GM18511 (cell line): ENCODE measurements around the gene CEP68.
"Not testable (repeated sequence)": the region's sequence is repeated elsewhere in the genome, so short reads cannot be mapped to it uniquely, and the experiment has no call there.

ENCODE experiments used
- ATAC-seq: cut with Tn5 transposase; IDR thresholded peaks from one replicate; pipeline ENCODE4 v1.9.1; 2021; ENCODE audit warnings: mild to moderate bottlenecking, moderate library complexity; ENCODE audit not compliant: unreplicated experiment

CEP68 gene

GRCh38 chr2:65079017-65079416 is 22.8 kb downstream of the CEP68 start:
- no peak for ATAC-seq

DNA sequence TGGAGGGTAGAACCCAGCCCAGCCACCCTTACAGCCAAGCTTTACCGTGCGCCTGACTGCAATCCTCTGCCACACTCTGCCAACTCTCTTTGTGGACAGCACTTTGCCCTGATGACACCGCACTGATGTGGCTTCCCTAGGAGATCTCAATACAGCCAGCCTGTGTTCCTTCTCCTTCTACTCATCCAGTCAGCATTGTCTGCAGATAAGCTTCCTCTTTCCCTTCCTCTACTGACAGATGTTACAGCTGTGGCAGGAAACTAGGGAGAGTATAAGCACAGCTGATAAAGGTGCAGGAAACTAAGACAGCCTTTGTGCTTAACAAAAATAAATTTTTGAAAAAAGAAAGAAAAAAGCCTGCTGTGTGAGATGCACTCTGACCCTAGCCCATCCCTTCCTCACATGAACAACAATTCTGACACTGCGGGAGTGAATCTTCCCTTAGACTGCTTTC is 25.0 kb downstream of the CEP68 start:
- ATAC-seq = no peak

- ATAC-seq = no peak
Observed at GRCh38 chr2:65085148-65085547, 28.9 kb downstream of the CEP68 start.

- no peak for ATAC-seq
Observed at GRCh38 chr2:65092791-65093190, 36.6 kb downstream of the CEP68 start.

- ATAC-seq = no peak
Observed at GRCh38 chr2:65093211-65093610, 37.0 kb downstream of the CEP68 start.

DNA sequence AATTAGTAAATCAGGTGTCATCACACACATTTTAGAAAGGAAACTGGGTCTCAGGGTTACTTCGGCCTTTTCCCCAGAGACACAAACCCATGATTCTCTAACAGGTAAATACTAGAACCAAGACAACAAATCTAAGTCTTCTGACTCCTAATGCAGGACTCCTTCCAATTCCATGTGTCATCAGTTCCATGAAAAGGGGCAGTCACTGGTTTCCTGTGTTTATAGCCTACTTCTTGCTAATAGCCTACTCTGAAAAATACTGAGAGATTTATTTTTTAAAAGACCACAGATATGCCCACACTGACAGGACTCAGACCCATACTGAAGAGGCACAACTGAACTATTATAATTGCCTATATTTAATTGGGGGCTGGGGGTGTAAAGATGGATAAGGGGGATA is 40.7 kb downstream of the CEP68 start:
- no peak for ATAC-seq

DNA sequence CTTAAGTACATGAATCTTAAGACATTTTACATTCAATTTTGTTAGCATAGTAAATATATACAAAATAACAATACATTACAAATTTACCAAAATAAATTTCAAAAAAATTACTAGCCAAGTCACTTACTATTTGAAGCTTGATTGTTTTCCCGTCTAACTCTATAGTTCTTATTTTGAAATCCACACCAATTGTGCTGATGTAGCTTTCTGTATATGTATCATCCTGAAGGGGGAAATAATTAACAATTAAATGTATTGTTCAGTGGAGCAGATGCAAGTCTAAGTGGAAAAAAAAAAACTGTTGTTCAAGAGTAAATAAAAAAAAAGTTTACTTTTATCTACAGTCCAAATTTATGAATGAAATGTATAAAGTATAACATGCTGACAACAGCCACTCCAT is 41.6 kb downstream of the CEP68 start:
- ATAC-seq = no peak

DNA sequence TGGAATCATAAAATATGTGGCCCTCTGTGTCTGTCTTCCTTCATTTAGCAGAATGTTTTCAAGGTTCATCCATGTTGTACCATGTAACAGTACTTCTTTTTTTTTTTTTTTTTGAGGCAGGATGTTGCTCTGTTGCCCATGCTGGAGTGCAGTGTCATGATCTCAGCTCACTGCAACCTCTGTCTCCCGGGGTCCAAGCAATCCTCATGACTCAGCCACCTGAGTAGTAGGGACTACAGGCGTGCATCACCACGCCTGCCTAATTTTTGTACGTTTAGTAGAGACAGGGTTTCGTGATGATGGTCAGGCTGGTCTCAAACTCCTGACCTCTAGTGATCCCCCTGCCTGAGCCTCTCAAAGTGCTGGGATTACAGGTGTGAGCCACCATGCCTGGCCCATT is 42.5 kb downstream of the CEP68 start:
- no peak for ATAC-seq

GRCh38 chr2:65101071-65101470 is 44.9 kb downstream of the CEP68 start:
- ATAC-seq = no peak

DNA sequence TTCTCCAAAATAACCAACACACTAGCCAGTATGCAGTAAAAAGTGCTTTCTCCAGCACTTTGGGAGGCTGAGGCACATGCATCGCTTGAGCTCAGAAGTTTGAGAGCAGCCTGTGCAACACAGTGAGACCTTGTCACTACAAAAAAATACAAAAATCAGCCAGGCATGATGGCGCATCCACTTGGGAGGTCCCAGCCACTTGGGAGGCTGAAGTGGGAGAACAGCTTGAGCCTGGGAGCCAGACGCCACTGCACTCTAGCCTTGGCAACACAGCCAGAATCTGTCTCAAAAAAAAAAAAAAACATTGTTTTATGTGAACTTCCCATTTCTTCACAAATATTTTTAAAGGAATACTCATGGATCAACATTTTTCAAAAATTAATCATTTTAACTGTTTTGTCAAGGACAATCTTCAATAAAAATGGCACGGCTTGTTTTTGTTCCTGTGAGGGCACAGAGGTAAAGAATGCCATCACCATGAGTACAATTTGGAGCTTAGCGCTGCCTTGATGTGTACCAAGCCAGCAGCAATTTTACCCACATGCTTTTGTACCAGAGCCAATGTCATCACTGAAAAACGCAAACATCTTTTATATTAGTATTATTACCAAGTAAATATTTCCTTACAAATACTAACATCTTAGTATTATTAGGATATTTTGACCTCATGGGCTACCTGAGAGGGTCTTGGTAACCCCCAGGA is 46.9 kb downstream of the CEP68 start:
- no peak for ATAC-seq

DNA sequence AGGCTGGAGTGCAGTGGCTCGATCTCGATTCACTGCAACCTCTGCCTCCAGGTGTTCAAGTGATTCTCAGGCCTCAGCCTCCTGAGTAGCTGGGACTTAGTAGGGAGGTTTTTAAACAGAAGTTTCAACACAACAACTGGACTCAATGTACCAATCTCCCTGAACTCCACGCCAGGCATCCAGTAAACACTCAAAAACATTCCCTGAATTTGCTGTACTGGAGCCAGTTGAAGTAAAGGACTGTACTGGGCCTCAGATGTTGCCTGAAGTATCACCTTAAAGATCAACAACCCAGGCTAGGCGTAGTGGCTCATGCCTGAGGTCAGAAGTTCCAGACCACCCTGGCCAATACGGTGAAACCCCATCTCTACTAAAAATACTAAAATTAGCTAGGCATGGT is 51.3 kb downstream of the CEP68 start:
- no peak for ATAC-seq

GRCh38 chr2:65108780-65109179 is 52.6 kb downstream of the CEP68 start:
- ATAC-seq = no peak

DNA sequence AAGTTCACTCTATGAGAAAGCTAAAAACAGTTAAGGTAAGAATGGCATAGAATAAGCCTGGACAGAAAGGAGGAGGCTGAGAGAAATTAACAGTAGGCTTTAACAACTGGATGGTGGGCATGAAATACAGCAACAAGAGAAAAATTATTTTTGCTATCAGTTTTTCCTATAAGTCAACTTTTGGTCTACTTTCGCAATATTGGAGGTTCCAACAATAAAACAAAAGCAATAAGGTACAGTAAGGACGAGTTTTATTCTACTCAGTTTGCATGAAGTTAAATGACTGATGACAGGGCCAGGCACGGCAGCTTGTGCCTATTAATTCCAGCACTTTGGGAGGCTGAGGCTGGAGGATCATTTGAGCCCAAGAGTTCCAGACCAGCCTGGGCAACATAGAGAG is 56.4 kb downstream of the CEP68 start:
- ATAC-seq = no peak

GRCh38 chr2:65113229-65113628 is 57.0 kb downstream of the CEP68 start:
- ATAC-seq = no peak

DNA sequence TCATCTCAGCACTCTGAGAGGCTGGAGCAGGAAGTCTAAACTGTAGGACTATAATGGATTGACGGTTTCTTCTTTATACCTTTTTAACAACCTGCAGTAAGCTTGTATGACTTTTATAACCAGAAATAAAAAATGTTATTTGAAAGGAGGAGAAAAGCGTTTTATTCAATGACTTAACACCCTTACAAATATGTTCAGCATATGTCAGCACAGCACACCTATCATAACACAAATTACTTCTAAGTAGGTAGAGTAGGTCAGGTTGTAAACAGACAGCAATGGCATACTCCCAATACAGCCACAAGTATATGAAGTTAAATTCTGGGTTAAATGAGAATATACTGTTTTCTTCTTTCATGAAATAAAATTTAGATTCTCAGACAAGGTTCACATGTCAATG is 57.6 kb downstream of the CEP68 start:
- ATAC-seq = no peak

DNA sequence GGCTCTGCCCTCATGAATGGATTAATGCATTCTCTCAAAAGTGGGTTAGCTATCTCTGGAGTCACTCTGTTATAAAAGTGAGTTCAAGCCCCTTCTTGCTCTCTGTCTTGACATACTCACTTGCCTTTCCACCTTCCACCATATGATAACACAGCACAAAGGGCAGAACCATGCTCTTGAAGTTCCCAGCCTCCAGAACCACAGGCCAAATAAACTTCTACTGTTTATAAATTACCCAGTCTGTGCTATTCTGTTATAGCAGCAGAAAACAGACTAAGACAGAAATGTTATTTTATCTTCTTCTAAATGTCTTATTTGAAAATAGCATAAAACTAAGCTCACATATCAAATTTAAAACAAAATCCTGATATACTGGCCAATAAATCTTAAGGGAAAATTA is 58.7 kb downstream of the CEP68 start:
- no peak for ATAC-seq

DNA sequence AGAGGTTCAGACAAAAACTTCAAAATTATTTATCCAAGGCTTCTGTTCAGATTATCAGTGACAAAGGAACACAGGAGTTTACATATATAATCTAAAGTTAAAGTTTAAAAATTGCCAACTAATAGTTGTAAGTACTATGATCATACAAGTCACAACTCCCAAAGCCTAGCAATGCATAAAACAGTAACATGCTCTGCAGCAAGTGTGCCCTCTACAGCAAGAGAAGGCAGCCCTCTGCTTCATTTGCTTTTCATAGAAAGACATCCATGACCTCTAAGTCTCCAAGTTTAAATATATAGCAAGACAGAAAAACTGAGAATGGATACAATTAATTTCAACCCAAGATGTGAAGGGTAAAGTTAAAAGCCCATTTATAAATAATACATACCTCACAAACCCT is 60.4 kb downstream of the CEP68 start:
- no peak for ATAC-seq

GRCh38 chr2:65120990-65121693 is 64.9 kb downstream of the CEP68 start:
- no peak for ATAC-seq

DNA sequence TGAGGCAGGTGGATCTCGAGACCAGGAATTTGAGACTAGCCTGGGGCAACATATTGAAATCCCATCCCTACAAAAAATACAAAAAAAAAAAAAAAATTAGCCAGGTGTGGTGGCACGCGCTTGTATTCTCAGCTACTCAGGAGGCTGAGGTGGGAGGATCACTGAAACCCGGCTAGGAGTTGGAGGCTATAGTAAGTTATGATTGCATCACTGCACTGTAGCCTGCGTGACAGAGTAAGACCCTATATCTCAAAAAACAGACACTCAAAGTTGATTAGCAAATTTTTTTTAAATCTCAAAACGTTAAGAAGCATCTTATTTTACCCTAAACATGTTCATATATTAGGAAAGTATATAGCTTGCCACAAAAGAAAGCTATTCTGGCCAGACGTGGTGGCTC is 66.1 kb downstream of the CEP68 start:
- ATAC-seq = no peak

- ATAC-seq = not testable (repeated sequence)
Observed at GRCh38 chr2:65125457-65125856, 69.2 kb downstream of the CEP68 start.

DNA sequence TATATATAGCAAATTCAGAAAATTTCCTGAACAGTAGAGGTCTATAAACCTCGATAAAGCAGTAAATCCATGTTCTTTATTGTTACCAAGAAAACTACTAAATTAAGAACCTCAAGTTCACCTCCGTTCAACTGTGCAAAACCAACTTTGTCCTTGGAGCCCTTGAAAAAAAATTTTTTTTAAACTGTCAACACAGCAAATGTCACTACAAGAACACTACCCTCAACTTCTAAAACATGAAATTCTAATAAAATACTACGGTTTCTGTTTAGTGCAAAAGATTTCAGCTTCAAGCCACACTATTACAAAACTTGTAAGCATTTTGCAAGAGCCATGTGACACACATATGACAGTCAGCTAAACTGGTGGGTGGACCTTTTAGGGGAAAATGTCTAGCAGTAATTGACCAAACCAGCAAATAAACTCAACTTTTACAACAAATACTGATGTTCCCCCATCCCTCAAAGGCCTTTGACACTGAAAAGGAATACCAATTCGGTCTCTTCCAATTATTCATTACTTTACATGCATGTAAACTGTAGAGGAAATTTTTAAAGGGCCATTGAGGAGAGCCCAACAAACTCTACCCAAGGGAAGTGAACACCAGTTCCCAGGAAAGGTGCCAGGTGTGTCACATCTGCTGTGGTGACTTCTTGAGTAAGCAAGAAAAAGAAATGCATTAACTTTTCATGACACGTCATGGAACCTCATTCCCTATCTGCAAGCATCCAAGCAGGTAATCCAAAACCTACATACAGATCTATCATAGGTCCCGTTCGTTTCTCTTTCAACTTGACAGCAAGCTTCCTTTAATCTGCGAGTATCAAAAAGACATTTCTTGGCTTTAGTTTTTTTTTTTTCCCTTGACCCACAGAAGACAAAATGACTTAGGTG is 72.3 kb downstream of the CEP68 start:
- ATAC-seq = no peak
